H9 (cell line): ENCODE measurements around the gene INVS. TPM values are rescaled to one million over a fixed set of nuclear protein-coding genes. Genes with fewer than 3 reads are reported as not detected.

Source experiments
- DNase-seq: peaks from one replicate; pipeline ENCODE4 v3.0.0-alpha.2; 2017
- H2AFZ ChIP-seq: one replicate; pipeline ENCODE4 v1.6.1; 2013; ENCODE audit warnings: mild to moderate bottlenecking, low read length, control low read depth, moderate library complexity
- H2AK5ac ChIP-seq: 2 replicates; pipeline ENCODE4 v1.6.1; 2013; ENCODE audit warnings: low read length, control low read depth, mixed read lengths; ENCODE audit not compliant: insufficient read length
- H2BK120ac ChIP-seq: one replicate; pipeline ENCODE4 v1.6.1; 2013; ENCODE audit warnings: low read depth, mild to moderate bottlenecking, low read length, control low read depth, inconsistent platforms; ENCODE audit not compliant: poor library complexity, severe bottlenecking
- H2BK12ac ChIP-seq: 2 replicates; pipeline ENCODE4 v1.6.1; 2013; ENCODE audit warnings: low read length, control low read depth, mixed read lengths, low read depth; ENCODE audit not compliant: insufficient read length
- H2BK15ac ChIP-seq: 2 replicates; pipeline ENCODE4 v1.6.1; 2013; ENCODE audit warnings: low read depth, low read length, control low read depth
- H2BK20ac ChIP-seq: one replicate; pipeline ENCODE4 v1.6.1; 2013; ENCODE audit warnings: low read depth, mild to moderate bottlenecking, low read length, control low read depth, inconsistent platforms; ENCODE audit not compliant: poor library complexity, severe bottlenecking
- H2BK5ac ChIP-seq: 2 replicates; pipeline ENCODE4 v1.6.1; 2013; ENCODE audit warnings: low read length, control low read depth, mixed read lengths; ENCODE audit not compliant: insufficient read length
- H3K14ac ChIP-seq: 2 replicates; pipeline ENCODE4 v1.6.1; 2013; ENCODE audit warnings: low read length, control low read depth; ENCODE audit not compliant: insufficient read depth
- H3K18ac ChIP-seq: 2 replicates; pipeline ENCODE4 v1.6.1; 2013; ENCODE audit warnings: low read depth, mild to moderate bottlenecking, mixed read lengths, low read length, control low read depth; ENCODE audit not compliant: insufficient read length
- H3K23ac ChIP-seq: 2 replicates; pipeline ENCODE4 v1.6.1; 2013; ENCODE audit warnings: low read length, control low read depth, mixed read lengths, low read depth; ENCODE audit not compliant: insufficient read length
- H3K23me2 ChIP-seq: 2 replicates; pipeline ENCODE4 v1.6.1; 2013; ENCODE audit warnings: low read depth, mild to moderate bottlenecking, mixed read lengths, low read length, control low read depth; ENCODE audit not compliant: insufficient read length, poor library complexity, severe bottlenecking
- H3K27ac ChIP-seq: 2 replicates; pipeline ENCODE4 v1.5.1; 2013; ENCODE audit warnings: low read length, control low read depth, mixed read lengths, low read depth; ENCODE audit not compliant: insufficient read length
- H3K27me3 ChIP-seq: 2 replicates; pipeline ENCODE4 v1.6.1; 2013; ENCODE audit warnings: low read length, control low read depth, inconsistent platforms; ENCODE audit not compliant: insufficient read depth
- H3K4ac ChIP-seq: 2 replicates; pipeline ENCODE4 v1.6.1; 2013; ENCODE audit warnings: low read depth, mild to moderate bottlenecking, control low read depth, inconsistent platforms, low read length, moderate library complexity
- H3K4me1 ChIP-seq: 2 replicates; pipeline ENCODE4 v1.6.1; 2013; ENCODE audit warnings: low read length, control low read depth, inconsistent platforms; ENCODE audit not compliant: insufficient read depth
- H3K4me2 ChIP-seq: 2 replicates; pipeline ENCODE4 v1.6.1; 2013; ENCODE audit warnings: low read length, control low read depth, mixed read lengths; ENCODE audit not compliant: insufficient read length, insufficient read depth
- H3K56ac ChIP-seq: 2 replicates; pipeline ENCODE4 v1.6.1; 2013; ENCODE audit warnings: low read depth, mild to moderate bottlenecking, mixed read lengths, low read length, control low read depth; ENCODE audit not compliant: insufficient read length
- H3K79me1 ChIP-seq: 2 replicates; pipeline ENCODE4 v1.6.1; 2013; ENCODE audit warnings: low read depth, mild to moderate bottlenecking, moderate library complexity, low read length, control low read depth, inconsistent platforms; ENCODE audit not compliant: insufficient read depth, poor library complexity, severe bottlenecking
- H3K79me2 ChIP-seq: 2 replicates; pipeline ENCODE4 v1.6.1; 2013; ENCODE audit warnings: low read length, control low read depth, inconsistent platforms; ENCODE audit not compliant: insufficient read depth
- H3K9ac ChIP-seq: 2 replicates; pipeline ENCODE4 v1.6.1; 2013; ENCODE audit warnings: low read length, control low read depth, mixed read lengths; ENCODE audit not compliant: insufficient read length; ENCODE audit errors: extremely low read depth
- H3K9me3 ChIP-seq: one replicate; pipeline ENCODE4 v1.6.1; 2013; ENCODE audit warnings: low read depth, low read length, inconsistent platforms; ENCODE audit not compliant: control insufficient read depth
- H3T11ph ChIP-seq: one replicate; pipeline ENCODE4 v1.6.1; 2013; ENCODE audit warnings: mild to moderate bottlenecking, low read length, control low read depth, inconsistent platforms
- H4K20me1 ChIP-seq: one replicate; pipeline ENCODE4 v1.6.1; 2013; ENCODE audit not compliant: control insufficient read depth, insufficient read length, insufficient read depth
- H4K5ac ChIP-seq: 2 replicates; pipeline ENCODE4 v1.6.1; 2013; ENCODE audit warnings: low read depth, mild to moderate bottlenecking, mixed read lengths, low read length, control low read depth; ENCODE audit not compliant: insufficient read length
- H4K8ac ChIP-seq: replicated peaks from 2 replicates; pipeline ENCODE4 v1.6.1; 2013; ENCODE audit warnings: low read length, control low read depth, mixed read lengths, low read depth; ENCODE audit not compliant: insufficient read length
- H4K91ac ChIP-seq: 2 replicates; pipeline ENCODE4 v1.6.1; 2013; ENCODE audit warnings: low read depth, mild to moderate bottlenecking, moderate library complexity, mixed read lengths, low read length, control low read depth; ENCODE audit not compliant: insufficient read length
- H3K27ac Mint-ChIP-seq, 3 experiments: 2 replicates in 2 of 3; 3 replicates in 1 of 3; pipeline ENCODE4 v1.8.0; 2020 to 2021; ENCODE audit warnings: mixed read lengths in 3 of 3, mild to moderate bottlenecking in 1 of 3, moderate library complexity in 1 of 3
- H3K27me3 Mint-ChIP-seq: 2 replicates; pipeline ENCODE4 v1.8.0; 2021; ENCODE audit warnings: low read depth, mild to moderate bottlenecking, moderate library complexity, mixed read lengths
- H3K36me3 Mint-ChIP-seq, 3 experiments: 2 replicates in 2 of 3; 3 replicates in 1 of 3; pipeline ENCODE4 v1.8.0; 2020 to 2021; ENCODE audit warnings: low read depth in 3 of 3, mixed read lengths in 3 of 3; ENCODE audit not compliant: insufficient read depth in 1 of 3
- H3K4me1 Mint-ChIP-seq, 2 experiments: 2 replicates each; pipeline ENCODE4 v1.8.0; 2020; ENCODE audit warnings: mixed read lengths in 2 of 2
- H3K4me3 Mint-ChIP-seq, 2 experiments: 2 replicates in 1 of 2; 3 replicates in 1 of 2; pipeline ENCODE4 v1.8.0; 2020 to 2021; ENCODE audit warnings: mild to moderate bottlenecking in 2 of 2, mixed read lengths in 2 of 2, moderate library complexity in 1 of 2
- H3K9me3 Mint-ChIP-seq, 2 experiments: 2 replicates in 1 of 2; 3 replicates in 1 of 2; pipeline ENCODE4 v1.8.0; 2020; ENCODE audit warnings: mild to moderate bottlenecking in 2 of 2, mixed read lengths in 2 of 2, moderate library complexity in 1 of 2
- WGBS: extraction: QIAGEN DNeasy Blood & Tissue Kit; methylation state at CpG from one replicate; pipeline ENCODE4 v1.1.7; 2013; ENCODE audit warnings: missing lambda C conversion rate, low lambda C conversion rate, mixed read lengths; ENCODE audit not compliant: insufficient read length; ENCODE audit errors: extremely low coverage; 5-methylcytosine and 5-hydroxymethylcytosine counted together
- total RNA-seq: library from RNA; stranded (reverse); gene quantifications from 2 replicates; pipeline ENCODE4 v1.2.1, GENCODE V29; 2021
- TF ChIP-seq, protein P1 (sequence below): fragments of 200-600 bp; sonication (generic); conservative IDR thresholded peaks from 3 replicates; pipeline ENCODE4 v1.8.0; 2021; ENCODE audit warnings: antibody characterized with exemption, mild to moderate bottlenecking

INVS gene
- total RNA-seq, 1 experiment from 2014 or later, result 7.5 TPM

DNA sequence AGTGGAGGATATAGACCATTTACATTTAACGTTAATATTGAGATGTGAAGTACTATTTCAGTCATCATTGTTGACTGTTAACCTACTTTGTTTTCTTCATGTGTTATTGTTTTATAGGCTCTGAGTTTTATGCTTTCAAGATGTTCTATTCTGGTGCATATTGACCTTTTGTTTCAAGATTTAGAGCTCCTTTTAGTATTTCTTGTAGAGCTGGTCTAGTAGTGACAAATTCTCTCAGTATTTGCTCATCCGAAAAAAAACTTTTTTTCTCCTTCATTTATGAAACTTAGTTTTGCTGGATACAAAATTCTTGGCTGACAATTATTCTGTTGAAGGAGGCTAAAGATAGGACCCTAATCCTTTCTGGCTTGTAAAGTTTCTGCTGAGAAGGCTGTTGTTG is 91.3 kb downstream of the INVS start:
- no peak overlapping the region for H4K8ac ChIP-seq
- H3K9me3 ChIP-seq, result no peaks in the 10 kb centered on the region
- Mint-ChIP-seq H3K36me3 (peaks cover 19 to 30% (median 20%) of the 10 kb centered on the region in 3 experiments), H3K9me3 (peaks cover 24 to 35% of the 10 kb centered on the region in 2 experiments), H3K4me3 (no peak overlapping the region), H3K27ac (no peak overlapping the region), H3K27me3 (no peaks in the 10 kb centered on the region), H3K4me1 (peaks cover 8 to 11% of the 10 kb centered on the region in 2 experiments)
- H3K18ac ChIP-seq, result no peak overlapping the region
- H3K23ac ChIP-seq, result no peak overlapping the region
- no peak overlapping the region for H3K4ac ChIP-seq
- no peaks in the 10 kb centered on the region for H3K79me2 ChIP-seq
- no peak overlapping the region for H3K14ac ChIP-seq
- H4K20me1 ChIP-seq, result no peaks in the 10 kb centered on the region
- H2BK20ac ChIP-seq, result no peak overlapping the region
- WGBS, result no CpG with 5 or more reads among the region's 2 CpGs
- H4K91ac ChIP-seq, result no peak overlapping the region
- no peak overlapping the region for H3K27ac ChIP-seq
- H2BK120ac ChIP-seq, result no peak overlapping the region
- no peaks in the 10 kb centered on the region for H3K27me3 ChIP-seq
- H3K4me1 ChIP-seq, result no peaks in the 10 kb centered on the region
- H3K23me2 ChIP-seq, result no peaks in the 10 kb centered on the region
- TF ChIP-seq, protein P1, sequence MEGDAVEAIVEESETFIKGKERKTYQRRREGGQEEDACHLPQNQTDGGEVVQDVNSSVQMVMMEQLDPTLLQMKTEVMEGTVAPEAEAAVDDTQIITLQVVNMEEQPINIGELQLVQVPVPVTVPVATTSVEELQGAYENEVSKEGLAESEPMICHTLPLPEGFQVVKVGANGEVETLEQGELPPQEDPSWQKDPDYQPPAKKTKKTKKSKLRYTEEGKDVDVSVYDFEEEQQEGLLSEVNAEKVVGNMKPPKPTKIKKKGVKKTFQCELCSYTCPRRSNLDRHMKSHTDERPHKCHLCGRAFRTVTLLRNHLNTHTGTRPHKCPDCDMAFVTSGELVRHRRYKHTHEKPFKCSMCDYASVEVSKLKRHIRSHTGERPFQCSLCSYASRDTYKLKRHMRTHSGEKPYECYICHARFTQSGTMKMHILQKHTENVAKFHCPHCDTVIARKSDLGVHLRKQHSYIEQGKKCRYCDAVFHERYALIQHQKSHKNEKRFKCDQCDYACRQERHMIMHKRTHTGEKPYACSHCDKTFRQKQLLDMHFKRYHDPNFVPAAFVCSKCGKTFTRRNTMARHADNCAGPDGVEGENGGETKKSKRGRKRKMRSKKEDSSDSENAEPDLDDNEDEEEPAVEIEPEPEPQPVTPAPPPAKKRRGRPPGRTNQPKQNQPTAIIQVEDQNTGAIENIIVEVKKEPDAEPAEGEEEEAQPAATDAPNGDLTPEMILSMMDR, result no peak
- H2BK5ac ChIP-seq, result no peak overlapping the region
- H2BK15ac ChIP-seq, result no peak overlapping the region
- no peak overlapping the region for H4K5ac ChIP-seq
- DNase-seq, result no peak
- no peak overlapping the region for H3K56ac ChIP-seq
- no peak overlapping the region for H3K4me2 ChIP-seq
- H2AFZ ChIP-seq, result no peak overlapping the region
- no peak overlapping the region for H3T11ph ChIP-seq
- H2BK12ac ChIP-seq, result no peak overlapping the region
- no peak overlapping the region for H3K9ac ChIP-seq
- H2AK5ac ChIP-seq, result no peak overlapping the region
- no peaks in the 10 kb centered on the region for H3K79me1 ChIP-seq
